HG03457 (cell line): Measurements from ENCODE around the gene ZNF844.
"Not testable (repeated sequence)": the region's sequence is repeated elsewhere in the genome, so short reads cannot be mapped to it uniquely, and the experiment has no call there.

Source experiments
- ATAC-seq: cut with Tn5 transposase; IDR thresholded peaks from one replicate; pipeline ENCODE4 v1.9.1; 2021; ENCODE audit warnings: moderate number of reproducible peaks; ENCODE audit not compliant: unreplicated experiment

The ZNF844 gene

DNA sequence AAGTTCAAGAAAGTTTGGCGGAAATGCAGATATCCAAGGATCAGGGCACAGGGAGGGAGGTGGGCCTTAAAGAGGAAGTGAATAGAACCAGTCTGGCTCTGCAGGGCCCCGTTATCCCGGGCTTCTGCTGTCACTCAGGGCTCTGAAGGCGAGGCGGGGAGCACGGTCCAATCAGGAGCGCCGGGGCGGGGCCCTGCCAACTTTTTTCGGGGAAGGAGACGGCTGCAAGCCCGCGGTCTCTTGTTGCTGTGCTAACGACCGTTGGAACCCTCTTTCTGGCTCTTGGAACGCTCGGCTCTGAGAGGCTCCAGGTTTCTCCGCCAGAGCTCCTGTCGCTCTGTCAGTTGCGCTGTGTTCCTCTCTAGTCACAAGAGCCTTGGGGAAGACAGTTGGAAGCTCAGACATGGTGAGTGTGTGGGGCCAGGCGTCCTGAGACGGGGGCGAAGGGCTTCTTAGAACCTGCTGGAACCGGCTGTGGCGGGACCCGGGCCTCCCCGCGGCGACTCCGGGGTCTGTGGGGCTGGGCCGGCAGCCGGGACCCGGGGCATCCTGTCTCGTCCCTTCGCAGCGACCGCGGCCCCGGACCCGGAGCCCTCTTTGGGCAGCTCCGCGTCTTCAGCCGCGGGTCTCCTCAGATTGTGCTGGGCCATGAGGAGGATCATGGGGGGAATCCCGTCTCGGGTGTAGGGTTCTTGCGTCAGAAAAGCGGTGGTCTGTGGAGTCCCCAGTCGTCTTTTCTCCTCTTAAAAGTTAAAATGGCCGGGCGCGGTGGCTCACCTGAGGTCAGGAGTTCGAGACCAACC, 27.7 kb downstream of the ZNF844 start:
- no peak for ATAC-seq

GRCh38 chr19:12092956-12093355, 28.4 kb downstream of the ZNF844 start:
- no peak for ATAC-seq

DNA sequence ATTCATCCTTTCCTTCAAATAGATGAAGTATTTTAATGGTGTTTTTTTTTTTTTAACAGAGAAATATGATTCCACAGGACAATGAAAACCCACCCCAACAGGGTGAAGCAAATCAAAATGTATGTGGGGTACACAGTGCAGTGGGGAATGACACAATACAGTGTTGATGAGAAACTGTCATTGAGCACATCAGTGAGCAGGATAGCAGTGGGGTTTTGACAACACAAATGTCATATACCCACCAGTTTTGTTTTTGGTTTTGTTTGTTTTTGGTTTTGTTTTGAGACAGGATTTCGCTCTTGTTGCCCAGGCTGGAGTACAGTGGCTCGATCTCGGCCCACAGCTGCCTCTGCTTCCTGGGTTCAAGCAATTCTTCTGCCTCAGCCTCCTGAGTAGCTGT, 29.2 kb downstream of the ZNF844 start:
- no peak for ATAC-seq

GRCh38 chr19:12095111-12095790, 30.7 kb downstream of the ZNF844 start:
- no peak for ATAC-seq

DNA sequence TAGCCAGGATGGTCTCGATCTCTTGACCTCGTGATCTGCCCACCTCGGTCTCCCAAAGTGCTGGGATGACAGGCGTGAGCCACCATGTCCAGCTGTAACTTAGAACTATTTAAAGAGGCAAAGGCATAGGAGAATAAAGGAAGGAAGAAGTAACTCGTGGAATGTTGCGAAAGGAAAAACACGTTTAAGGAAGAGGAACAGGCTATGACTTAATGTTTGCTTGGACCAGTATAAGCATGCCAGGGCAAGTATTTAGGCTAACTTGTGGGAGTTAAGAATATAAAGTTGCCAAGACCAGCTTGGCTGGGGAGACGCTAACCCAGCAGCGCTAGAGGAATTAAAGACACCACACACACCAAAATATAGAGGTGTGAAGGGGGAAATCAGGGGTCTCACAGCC, 33.5 kb downstream of the ZNF844 start:
- no peak for ATAC-seq

DNA sequence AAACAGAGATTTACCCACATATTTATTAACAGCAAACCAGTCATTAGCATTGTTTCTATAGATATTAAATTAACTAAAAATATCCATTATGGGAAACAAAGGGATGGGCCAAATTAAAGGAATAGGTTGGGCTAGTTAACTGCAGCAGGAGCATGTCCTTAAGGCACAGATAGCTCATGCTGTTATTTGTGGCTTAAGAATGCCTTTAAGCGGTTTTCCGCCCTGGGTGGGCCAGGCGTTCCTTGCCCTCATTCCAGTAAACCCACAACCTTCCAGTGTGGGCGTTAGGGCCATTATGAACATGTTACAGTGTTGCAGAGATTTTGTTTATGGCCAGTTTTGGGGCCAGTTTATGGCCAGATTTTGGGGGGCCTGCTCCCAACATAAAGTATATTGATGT, 39.4 kb downstream of the ZNF844 start:
- ATAC-seq: not testable (repeated sequence)

DNA sequence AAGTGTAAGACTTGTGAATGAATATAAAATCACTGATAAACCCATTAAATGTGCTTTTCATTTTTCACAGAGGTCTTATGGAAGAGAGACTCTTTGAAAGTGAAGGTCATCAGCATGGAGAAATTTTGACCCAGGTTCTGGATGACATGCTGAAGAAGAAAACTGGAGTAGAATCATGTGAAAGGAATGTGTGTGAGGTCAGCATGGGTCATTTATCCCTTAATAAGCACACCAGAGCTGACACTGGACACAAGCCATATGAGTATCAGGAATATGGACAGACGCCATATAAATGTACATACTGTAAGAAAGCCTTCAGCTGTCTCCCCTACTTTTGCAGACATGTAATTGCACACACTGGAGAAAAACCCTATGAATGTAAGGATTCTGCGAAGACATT, 46.6 kb downstream of the ZNF844 start:
- no peak for ATAC-seq

- ATAC-seq: no peak
Observed at GRCh38 chr19:12111943-12112637, 47.6 kb downstream of the ZNF844 start.

DNA sequence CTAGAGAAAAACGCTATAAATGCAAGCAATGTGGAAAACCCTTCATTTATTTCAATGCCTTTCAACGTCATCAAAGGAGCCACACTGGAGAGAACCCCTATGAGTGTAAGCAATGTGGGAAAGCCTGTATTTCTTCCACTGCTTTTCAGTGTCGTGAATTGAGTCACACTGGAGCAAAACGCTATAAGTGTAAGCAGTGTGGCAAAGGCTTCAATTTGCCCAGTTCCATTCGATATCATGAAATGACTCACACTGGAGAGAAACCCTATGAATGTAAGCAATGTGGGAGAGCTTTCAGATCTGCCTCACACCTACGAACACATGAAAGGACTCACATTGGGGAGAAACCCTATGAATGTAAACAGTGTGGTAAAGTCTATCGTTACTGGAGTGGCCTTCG, 48.2 kb downstream of the ZNF844 start:
- ATAC-seq: no peak

DNA sequence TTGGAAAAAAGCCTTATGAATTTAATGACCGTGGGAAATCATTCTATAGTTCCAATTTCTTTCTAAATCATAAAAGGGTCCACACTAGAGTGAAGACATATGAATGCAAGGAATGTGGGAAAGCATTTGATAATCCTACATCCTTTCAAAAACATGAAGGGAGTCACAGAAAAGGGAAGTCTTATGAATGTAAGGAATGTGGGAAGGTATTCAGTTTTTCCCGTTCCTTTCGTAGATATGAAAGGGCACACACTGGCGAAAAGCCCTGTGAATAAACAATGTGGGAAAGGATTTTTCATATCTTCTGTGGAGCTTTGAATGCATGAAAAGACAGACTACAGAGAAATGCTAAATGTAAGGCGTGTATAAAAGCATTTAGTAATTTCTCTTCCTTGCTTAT, 48.6 kb downstream of the ZNF844 start:
- ATAC-seq: no peak

GRCh38 chr19:12117201-12117970, 52.9 kb downstream of the ZNF844 start:
- no peak for ATAC-seq

DNA sequence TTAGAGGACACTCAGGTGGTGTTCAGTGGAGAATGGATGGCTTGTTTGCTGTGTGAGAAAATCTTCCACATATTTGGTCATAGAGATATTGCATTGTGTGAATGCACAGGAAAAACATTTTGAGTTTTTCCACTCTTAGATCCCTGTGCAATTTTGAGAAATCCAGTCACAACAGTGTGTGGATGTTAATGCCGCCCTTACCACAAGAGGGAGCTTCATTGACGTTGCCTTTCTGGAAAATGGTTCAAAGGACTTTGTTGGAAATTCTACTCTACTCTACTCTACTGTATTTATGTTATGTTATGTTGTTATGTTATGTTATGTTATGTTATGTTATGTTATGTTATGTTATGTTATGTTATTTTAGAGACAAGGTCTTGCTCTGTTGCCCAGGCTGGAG, 62.2 kb downstream of the ZNF844 start:
- ATAC-seq: no peak
